Omental fat pad (tissue), 4 donors: ENCODE measurements around the gene HDGFL3. TPM values are rescaled to one million over a fixed set of nuclear protein-coding genes. Genes with fewer than 3 reads are reported as not detected.
"Not testable (repeated sequence)": the region's sequence is repeated elsewhere in the genome, so short reads cannot be mapped to it uniquely, and the experiment has no call there.

Experiments used
- ATAC-seq: fragments of 150-250 bp; one replicate; pipeline ENCODE4 v1.9.1; 2016; ENCODE audit warnings: mild to moderate bottlenecking, moderate library complexity; ENCODE audit not compliant: low FRiP score
- DNase-seq: peaks from one replicate; pipeline ENCODE4 v3.0.0-alpha.2; 2019; ENCODE audit warnings: low spot score
- CTCF ChIP-seq, 3 donors: fragments of 450-650 bp; IDR thresholded peaks; one replicate each; pipeline ENCODE4 v1.5.1; 2016 to 2017; ENCODE audit warnings: antibody characterized with exemption in 3 of 3, mild to moderate bottlenecking in 3 of 3, moderate library complexity in 2 of 3
- total RNA-seq, 4 donors: library from RNA; depleted of rRNA; stranded (reverse); fragments of >200 nt; gene quantifications; one replicate each; pipeline ENCODE4 v1.1.0, GENCODE V29; 2016

The HDGFL3 gene
- total RNA-seq, 4 donors from 2014 or later = 16.0 to 40.7 (median 29.5) TPM

- ATAC-seq = no peak
- no peak for DNase-seq
- TF ChIP-seq CTCF (IDR thresholded peaks at IDR 0.05) = no peak
These were observed 17.8 kb upstream of the HDGFL3 start for GRCh38 chr15:83225449-83225848.

- not testable (repeated sequence) for DNase-seq, ATAC-seq
These were observed 14.2 kb upstream of the HDGFL3 start for GRCh38 chr15:83221781-83222180.

GRCh38 chr15:83219026-83219425, 11.4 kb upstream of the HDGFL3 start:
- TF ChIP-seq CTCF (IDR thresholded peaks at IDR 0.05) = no peak
- no peak for DNase-seq
- ATAC-seq = no peak

- DNase-seq (no peak), ATAC-seq (no peak)
- no peak for TF ChIP-seq CTCF (IDR thresholded peaks at IDR 0.05)
These were observed 7.7 kb upstream of the HDGFL3 start for GRCh38 chr15:83215306-83215705.

GRCh38 chr15:83210619-83211018, 3.0 kb upstream of the HDGFL3 start:
- no peak for TF ChIP-seq CTCF (IDR thresholded peaks at IDR 0.05)
- no peak for DNase-seq
- ATAC-seq = no peak

GRCh38 chr15:83209333-83209732, 1.7 kb upstream of the HDGFL3 start:
- no peak for TF ChIP-seq CTCF (IDR thresholded peaks at IDR 0.05)
- no peak for ATAC-seq
- DNase-seq = no peak

- no peak for DNase-seq
These were observed 691 bp upstream of the HDGFL3 start for GRCh38 chr15:83208367-83208661.

More at GRCh38 chr15:83208367-83208661, 691 bp upstream of the HDGFL3 start:
- no peak for TF ChIP-seq CTCF (IDR thresholded peaks at IDR 0.05)
- no peak for ATAC-seq
